NB4 (cell line): ENCODE results near the gene KCNT2.

Source experiments
- CTCF ChIP-seq: IDR thresholded peaks from one replicate; pipeline ENCODE4 v1.5.1; 2012; ENCODE audit warnings: low read depth, low read length
- MYC ChIP-seq: IDR thresholded peaks from 2 replicates; pipeline ENCODE4 v1.6.1; 2011; ENCODE audit warnings: low read depth, low read length
- POLR2A ChIP-seq: IDR thresholded peaks from 2 replicates; pipeline ENCODE4 v1.6.1; 2011; ENCODE audit warnings: mild to moderate bottlenecking; ENCODE audit not compliant: insufficient read length; ENCODE audit errors: extremely low read depth
- TF ChIP-seq, protein P1 (sequence below): IDR thresholded peaks from 2 replicates; pipeline ENCODE4 v1.6.1; 2011; ENCODE audit warnings: low read depth, low read length

DNA sequence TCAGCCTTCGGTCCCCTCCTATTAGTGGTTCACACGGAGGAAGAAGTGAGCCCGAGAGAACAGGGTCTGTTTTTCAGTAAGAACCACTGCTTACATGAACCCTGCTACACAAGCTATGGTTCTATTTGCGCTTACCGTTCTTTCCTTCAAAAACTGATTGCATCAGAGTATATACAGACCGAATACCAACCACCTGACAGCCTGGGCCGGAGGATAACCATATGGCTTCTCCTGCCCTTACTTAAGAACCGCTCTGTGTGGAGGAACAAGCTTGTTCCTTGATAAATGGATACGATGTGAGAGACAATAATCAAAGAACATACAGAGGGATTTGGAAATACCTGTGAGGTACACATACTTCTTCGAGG lies 1.1 kb upstream of the KCNT2 start:
- TF ChIP-seq POLR2A, result no peak
- no peak for TF ChIP-seq CTCF
- TF ChIP-seq, protein P1, sequence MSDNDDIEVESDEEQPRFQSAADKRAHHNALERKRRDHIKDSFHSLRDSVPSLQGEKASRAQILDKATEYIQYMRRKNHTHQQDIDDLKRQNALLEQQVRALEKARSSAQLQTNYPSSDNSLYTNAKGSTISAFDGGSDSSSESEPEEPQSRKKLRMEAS, result no peak
- no peak for TF ChIP-seq MYC
